GM12801 (cell line): ENCODE results near the gene HAVCR2.

ENCODE experiments used
- CTCF ChIP-seq: IDR thresholded peaks from one replicate; pipeline ENCODE4 v1.5.1; 2011; ENCODE audit warnings: control low read depth; ENCODE audit not compliant: insufficient read length; ENCODE audit errors: extremely low read depth

Gene HAVCR2

GRCh38 chr5:157049605-157050004, 59.2 kb downstream of the HAVCR2 start:
- no peak for TF ChIP-seq CTCF

- no peak for TF ChIP-seq CTCF
These were observed 60.9 kb downstream of the HAVCR2 start for GRCh38 chr5:157047898-157048297.

GRCh38 chr5:157046041-157046440, 62.8 kb downstream of the HAVCR2 start:
- no peak for TF ChIP-seq CTCF

GRCh38 chr5:157045601-157046000, 63.2 kb downstream of the HAVCR2 start:
- TF ChIP-seq CTCF, result no peak

GRCh38 chr5:157038568-157039187, 70.2 kb downstream of the HAVCR2 start:
- TF ChIP-seq CTCF, result no peak
